Eye (tissue), 1 donor: ENCODE measurements around the gene CARNS1.

Source experiments
- DNase-seq: peaks from one replicate; pipeline ENCODE4 v3.0.0-alpha.2; 2015

Gene CARNS1

GRCh38 chr11:67429722-67430121, 14.2 kb downstream of the CARNS1 start:
- DNase-seq = no peak

DNA sequence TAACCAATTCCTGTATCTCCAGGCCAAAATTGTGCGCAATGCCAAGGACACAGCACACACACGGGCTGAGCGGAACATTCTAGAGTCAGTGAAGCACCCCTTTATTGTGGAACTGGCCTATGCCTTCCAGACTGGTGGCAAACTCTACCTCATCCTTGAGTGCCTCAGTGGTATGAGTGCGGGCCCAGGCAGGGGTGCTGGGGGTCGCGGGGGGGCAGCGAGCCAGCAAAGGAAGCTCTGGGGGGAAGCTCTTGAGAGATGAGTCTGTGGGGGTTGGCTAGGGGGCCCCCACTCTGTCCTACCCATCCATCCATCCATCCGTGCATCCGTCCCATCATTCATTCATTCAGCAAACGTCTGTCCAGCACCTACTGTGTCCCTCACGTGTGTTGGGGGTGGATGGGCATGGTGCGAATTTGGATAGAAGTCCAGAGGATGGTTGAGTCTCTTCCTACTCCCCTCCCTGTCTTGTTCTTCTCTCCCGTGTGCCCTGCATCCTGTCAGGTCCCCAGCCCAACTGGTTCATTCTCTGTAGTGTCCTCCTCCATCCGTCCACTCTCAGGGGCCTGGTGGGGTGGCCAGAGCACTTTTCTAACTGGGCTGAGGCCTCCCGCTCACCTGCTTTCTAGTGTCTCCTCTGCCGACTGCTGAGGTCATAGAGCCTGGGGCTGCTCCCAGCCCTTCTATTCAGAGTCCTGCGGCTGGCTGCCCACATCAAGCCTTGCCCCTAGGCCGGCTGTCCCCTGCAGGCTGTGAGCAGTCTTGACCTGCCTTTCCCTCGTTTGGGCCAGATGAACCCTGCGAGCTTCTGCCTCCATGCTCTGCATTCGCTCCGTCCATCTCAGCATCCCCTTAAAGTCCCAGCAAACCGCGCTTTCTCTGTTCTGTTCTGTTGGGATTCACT, 16.1 kb downstream of the CARNS1 start:
- DNase-seq = no peak

DNA sequence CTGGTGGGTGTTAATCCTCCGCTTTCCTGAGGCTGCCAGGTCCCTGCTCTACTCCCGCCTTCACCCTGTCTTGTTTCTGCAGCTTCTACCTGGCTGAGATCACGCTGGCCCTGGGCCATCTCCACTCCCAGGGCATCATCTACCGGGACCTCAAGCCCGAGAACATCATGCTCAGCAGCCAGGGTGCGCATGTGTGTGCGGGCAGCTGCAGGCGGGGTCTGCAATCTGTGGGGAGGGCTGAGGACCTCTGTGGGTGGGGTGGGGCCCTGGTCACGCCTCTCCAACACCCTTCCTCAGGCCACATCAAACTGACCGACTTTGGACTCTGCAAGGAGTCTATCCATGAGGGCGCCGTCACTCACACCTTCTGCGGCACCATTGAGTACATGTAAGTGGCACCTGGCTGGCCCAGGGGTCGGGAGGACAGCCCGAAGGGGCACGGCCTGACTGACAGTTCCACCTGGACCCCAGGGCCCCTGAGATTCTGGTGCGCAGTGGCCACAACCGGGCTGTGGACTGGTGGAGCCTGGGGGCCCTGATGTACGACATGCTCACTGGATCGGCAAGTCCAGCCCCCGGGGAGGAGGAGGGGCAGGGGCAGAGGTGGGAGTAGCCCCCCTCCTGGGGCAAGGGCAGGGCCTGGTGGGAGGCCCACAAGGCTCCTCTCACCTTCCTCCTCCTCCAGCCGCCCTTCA, 17.3 kb downstream of the CARNS1 start:
- no peak for DNase-seq

DNA sequence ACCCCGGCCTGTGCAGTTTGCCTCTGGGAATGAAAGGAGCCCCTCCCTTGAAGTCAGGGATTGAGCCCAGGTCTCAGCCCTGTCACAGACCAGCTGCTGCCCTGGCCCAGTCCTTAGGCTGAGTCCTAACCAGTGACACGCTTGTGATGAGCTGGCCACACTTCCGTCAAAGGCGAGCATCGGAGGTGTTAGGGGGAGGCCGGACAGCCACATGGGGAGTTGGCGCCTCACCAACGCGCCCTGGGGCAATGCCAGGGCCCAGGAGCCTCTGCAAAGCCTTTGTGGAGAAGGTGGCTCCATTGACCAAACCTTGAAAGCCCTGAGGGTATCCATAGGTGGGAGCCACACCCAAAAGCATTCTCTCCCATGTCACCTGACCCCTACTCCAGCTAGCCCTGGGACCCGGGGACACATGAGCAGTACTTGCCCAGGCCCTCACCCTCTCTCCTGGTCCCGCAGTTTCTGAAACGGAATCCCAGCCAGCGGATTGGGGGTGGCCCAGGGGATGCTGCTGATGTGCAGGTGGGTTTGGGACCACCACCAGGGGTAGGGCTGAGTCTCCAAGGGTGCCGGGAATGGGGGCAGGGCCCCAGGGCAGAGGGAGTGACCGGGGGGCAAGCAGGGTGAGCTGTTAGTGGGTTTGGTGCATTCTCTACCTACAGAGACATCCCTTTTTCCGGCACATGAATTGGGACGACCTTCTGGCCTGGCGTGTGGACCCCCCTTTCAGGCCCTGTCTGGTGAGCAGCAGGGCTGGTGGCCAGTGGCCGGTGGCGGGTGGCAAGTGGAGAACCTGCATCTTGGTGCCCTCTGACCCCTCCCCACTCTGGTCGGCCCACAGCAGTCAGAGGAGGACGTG, 18.3 kb downstream of the CARNS1 start:
- DNase-seq = no peak

- no peak for DNase-seq
Observed at GRCh38 chr11:67434395-67434881, 19.0 kb downstream of the CARNS1 start.

DNA sequence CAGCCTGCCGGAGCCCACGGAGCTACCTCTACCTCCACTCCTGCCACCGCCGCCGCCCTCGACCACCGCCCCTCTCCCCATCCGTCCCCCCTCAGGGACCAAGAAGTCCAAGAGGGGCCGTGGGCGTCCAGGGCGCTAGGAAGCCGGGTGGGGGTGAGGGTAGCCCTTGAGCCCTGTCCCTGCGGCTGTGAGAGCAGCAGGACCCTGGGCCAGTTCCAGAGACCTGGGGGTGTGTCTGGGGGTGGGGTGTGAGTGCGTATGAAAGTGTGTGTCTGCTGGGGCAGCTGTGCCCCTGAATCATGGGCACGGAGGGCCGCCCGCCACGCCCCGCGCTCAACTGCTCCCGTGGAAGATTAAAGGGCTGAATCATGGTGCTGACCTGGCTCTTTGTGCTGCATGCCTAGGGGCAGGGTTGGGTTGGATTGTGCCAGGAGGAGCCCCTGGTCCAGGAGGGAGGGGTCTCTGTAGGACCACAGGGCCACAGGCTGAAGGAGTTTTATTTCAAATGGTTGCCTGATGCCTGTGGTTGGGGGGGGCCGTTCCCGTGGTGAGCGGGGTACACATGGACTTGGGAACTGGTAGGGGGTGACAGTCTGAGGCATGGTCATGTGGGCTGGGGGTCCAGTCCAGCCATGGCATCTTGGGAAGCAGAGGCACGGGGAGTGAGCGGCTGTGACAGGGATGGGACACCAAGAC, 19.7 kb downstream of the CARNS1 start:
- no peak for DNase-seq

DNA sequence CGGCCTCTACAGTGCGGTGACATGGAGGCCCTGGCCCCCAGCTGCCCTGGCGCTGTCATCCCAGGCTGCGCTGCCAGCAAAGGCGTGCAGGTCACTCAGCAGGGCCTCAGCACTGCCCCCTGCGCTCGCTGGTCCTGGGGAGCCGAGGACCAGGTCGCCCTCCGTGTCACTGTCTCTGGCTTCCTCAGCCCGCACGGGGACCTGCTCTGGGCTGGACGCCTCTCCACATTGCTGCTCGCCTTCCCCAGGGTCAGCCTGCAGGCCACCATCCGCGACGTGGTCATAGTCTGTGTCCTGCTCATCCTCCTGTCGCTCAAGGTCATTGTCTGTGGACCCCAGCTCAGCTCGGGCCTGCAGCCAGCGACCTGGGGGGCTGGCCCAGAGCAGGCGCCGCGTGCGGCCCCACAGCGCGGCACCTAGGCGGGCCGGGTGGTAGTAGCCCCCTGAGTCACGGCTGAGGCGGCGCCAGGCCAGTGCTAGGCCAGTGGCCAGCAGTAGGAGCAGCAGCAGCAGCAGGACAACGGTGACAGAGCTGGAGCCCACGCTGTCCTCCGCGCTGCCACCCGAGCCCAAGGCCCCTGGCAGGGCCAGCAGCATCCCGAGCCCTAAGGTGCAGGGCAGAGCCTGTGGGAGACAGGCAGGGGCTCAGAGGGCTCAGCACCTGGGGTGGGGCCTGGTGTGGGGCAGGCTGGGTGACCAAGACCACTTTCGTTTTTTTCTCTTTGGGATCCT, 20.4 kb downstream of the CARNS1 start:
- DNase-seq = no peak

GRCh38 chr11:67436459-67437081, 21.1 kb downstream of the CARNS1 start:
- DNase-seq = no peak

- DNase-seq = no peak
Observed at GRCh38 chr11:67437082-67437808, 21.8 kb downstream of the CARNS1 start, which contains the start of gene PTPRCAP. Gene PTPRCAP, minus strand, starts transcription at chr11:67437682. Its CDS starts 63 bp downstream, at chr11:67437619.

DNA sequence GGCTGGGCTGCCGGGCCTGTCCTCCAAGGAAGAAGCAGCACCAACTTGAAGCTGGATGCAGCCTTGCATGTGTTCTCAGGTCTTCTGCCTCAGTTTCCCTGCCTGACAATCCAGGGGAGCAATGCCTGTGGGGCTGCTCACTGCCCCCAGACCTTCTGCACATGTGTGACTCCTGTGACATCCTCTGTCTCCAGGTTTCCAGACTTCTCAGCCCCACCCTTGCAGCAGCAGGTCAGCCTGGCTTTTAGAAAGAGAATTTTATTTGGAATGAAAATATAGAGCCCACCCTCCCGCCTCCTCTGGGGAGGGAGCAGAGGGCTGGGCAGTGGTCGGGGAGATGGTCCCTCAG, 22.3 kb downstream of the CARNS1 start:
- DNase-seq = no peak

DNA sequence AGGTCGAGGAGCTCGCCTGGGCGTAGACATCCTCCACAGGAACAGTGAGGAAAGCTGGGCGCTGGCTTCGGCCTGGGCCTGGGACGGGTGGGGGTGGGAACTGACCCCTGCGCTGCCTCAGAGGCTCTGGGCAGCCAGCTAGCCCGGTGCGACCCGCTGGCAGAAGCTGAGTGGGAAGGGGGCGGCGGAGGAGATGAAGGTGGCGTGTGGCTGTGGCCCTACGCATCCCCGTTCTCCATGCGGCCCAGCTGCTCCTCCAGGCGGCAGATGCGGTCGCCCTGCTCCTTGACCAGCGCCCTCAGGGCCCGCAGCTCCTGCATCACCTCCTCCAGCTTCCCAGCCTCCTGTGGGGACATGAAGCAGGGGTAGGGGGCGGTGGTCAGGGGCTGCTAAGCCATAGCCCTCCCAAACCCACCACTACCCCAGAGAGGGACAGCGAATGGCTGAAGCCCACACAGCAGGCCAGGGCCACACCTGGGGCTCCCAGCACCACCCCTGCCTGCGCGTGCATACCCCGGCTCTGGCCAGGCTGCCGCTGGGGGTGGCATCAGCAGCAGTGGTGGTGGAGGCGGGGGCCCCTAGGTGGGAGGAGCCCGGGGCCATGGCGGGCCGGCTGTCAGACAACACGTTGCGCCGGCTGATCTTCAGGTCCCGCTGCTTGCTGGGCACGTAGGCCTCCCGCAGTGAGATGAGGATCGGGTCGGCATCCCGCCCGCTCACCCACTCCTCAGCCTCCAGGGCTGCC, 22.9 kb downstream of the CARNS1 start:
- no peak for DNase-seq

DNA sequence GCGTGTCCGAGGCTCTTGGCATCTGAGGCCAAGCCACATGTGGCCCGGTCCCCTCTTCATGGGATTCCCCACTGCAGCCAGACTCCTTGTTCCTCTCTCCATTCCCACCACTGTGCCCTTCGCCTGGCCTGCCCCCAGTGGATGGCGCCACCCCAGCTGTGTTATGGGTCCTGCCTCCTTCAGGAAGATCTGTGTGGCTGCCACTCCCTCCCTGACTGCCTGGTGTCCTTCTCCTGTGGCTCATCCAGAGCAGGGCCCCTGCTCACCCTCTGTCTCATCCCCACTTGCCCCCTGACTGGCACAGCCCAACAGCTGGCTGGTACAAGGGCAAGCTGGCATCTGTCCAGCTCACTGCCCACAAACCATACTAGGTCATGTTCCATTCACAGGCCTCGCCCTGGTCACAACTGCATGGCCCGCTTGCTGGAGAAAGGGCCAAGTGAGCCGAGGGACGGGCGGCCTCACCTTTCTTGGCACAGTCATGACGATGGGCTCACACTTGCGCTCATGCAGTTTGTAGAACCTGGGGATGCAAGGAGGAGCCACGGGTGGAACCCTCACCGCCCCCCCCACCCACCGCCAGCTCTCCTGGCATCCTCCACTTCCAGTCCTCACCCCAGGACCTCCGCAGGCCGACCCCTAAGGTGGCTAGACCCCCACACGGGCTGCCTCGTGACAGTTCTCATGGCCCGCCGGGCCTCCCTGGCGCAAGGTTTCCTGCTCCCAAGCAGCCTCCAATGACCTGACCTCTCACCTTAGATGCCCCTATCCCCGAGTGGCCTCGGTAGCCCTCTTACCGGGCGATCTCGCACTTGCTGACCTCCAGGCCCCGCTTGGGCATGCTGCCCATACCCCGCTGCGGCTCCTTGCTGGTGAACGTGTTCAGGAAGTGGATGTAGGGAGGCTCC, 24.1 kb downstream of the CARNS1 start:
- DNase-seq = no peak

GRCh38 chr11:67440229-67441097, 25.0 kb downstream of the CARNS1 start:
- DNase-seq = no peak

GRCh38 chr11:67441098-67441563, 25.7 kb downstream of the CARNS1 start:
- no peak for DNase-seq

- DNase-seq = no peak
Observed at GRCh38 chr11:67441731-67442351, 26.4 kb downstream of the CARNS1 start.

GRCh38 chr11:67442504-67443404, 27.3 kb downstream of the CARNS1 start:
- no peak for DNase-seq
